ENCODE measurements around the gene DHRS9. TPM values are rescaled to one million over a fixed set of nuclear protein-coding genes. Genes with fewer than 3 reads are reported as not detected.
A peak's percentile ranks its signal among the peaks of the same experiment; 100 is the strongest.

DHRS9 gene
- total RNA-seq, 2 donors from 2014 or later: 0.95 to 4.8 TPM

DNA sequence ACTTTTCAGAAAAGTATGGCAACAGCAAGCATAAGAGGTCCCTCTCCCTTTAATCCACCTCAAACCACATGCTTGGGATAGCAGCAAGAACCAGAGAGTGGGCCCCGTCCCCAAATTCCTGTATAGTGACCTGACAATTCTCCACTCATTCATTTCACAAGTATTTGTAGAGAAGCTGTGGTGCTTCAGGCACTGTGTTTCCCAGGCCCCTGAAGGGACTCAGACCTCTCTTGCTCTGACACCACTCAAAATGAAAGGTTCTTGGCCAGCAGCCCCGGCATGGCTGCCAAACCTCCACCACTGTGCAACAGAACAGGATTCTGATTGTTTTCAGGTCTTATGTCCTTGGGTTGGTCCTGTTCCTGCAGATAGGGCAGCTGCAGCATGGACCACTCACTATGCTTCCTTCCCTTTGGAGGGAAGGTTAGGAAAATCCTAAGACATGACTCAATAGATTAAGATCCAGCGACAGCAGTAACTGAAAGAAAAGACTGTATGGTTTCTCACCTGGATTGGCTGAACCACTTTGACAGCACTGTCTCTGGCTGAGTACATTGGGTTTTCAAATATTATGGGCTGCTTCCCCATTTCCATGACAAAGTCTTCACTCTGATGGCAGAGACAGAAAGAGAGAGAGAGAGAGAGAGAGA is 67.6 kb downstream of the DHRS9 start:
- TF ChIP-seq CTCF (IDR thresholded peaks at IDR 0.05): no peak
- ATAC-seq (ENCODE audit: insufficient number of reproducible peaks, low FRiP score, low read depth) (no peak), DNase-seq (ENCODE audit: low spot score) (no peak)
- Histone ChIP-seq H3K4me3 (no peak overlapping the region), H3K9me3 (no peaks in the 10 kb centered on the region), H3K36me3 (no peaks in the 10 kb centered on the region), H3K27me3 (replicated peaks; ENCODE audit: insufficient read depth) (no peaks in the 10 kb centered on the region), H3K4me1 (ENCODE audit: control insufficient read depth in 1 of 2, low read depth in 2 of 2) (no peaks in the 10 kb centered on the region), H3K27ac (no peak overlapping the region)

GRCh38 chr2:169137924-169138323 is 68.6 kb downstream of the DHRS9 start:
- Histone ChIP-seq H3K27me3 (replicated peaks; ENCODE audit: insufficient read depth) (no peaks in the 10 kb centered on the region), H3K4me3 (no peak overlapping the region), H3K9me3 (no peaks in the 10 kb centered on the region), H3K4me1 (ENCODE audit: control insufficient read depth in 1 of 2, low read depth in 2 of 2) (no peaks in the 10 kb centered on the region), H3K27ac (no peak overlapping the region), H3K36me3 (no peaks in the 10 kb centered on the region)
- ATAC-seq (ENCODE audit: insufficient number of reproducible peaks, low FRiP score, low read depth): no peak
- TF ChIP-seq CTCF (IDR thresholded peaks at IDR 0.05): no peak
- DNase-seq (ENCODE audit: low spot score): no peak

GRCh38 chr2:169139145-169139544 is 69.8 kb downstream of the DHRS9 start:
- DNase-seq (ENCODE audit: low spot score): no peak
- no peak overlapping the region for H3K4me3 ChIP-seq
- no peak for ATAC-seq (ENCODE audit: insufficient number of reproducible peaks, low FRiP score, low read depth)
- TF ChIP-seq CTCF (IDR thresholded peaks at IDR 0.05): no peak
- H3K9me3 ChIP-seq: no peaks in the 10 kb centered on the region
- H3K27me3 ChIP-seq (replicated peaks; ENCODE audit: insufficient read depth): no peaks in the 10 kb centered on the region
- no peaks in the 10 kb centered on the region for H3K4me1 ChIP-seq (ENCODE audit: control insufficient read depth in 1 of 2, low read depth in 2 of 2)
- no peak overlapping the region for H3K27ac ChIP-seq
- H3K36me3 ChIP-seq: no peaks in the 10 kb centered on the region

DNA sequence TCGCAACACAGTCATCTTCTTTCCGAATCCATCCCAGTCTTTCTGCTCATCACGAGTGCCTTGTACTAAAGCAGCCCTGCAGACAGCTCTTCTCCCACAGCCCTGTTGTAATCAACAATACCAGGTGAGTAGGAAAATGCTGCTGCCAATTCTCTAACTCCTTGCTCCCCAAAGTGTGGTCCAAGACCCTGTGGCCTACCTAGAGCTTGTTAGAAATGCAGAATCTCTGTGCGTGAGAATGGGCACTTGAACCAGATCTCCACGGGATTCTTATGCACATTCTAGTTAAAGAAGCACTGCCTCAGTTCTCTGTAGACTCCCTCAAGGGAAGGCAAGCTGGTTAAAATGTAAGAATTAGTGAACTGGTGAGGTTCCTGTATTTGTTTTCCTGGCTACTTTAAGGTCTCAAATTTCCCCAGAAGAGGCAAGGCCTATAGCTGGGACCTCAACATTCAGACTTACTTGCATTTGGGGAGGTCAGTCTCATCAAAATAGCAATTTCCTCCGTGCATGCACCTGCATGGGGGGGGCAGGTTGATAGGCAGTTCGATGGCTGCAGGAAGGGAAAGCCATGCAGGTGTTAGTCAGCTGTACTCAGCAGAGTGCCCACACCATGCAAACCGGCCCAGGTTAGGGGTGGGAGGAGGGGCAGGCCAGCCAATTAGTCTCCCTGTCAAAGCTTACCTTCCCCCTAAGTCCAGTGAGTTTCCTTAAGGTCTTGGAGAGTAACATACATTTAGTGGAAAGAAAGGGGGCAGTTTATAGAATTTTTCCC is 70.8 kb downstream of the DHRS9 start:
- ATAC-seq (ENCODE audit: insufficient number of reproducible peaks, low FRiP score, low read depth) (no peak), DNase-seq (ENCODE audit: low spot score) (no peak)
- Histone ChIP-seq H3K27me3 (replicated peaks; ENCODE audit: insufficient read depth) (no peaks in the 10 kb centered on the region), H3K27ac (no peak overlapping the region), H3K4me1 (ENCODE audit: control insufficient read depth in 1 of 2, low read depth in 2 of 2) (no peaks in the 10 kb centered on the region), H3K4me3 (no peak overlapping the region), H3K9me3 (no peaks in the 10 kb centered on the region), H3K36me3 (no peaks in the 10 kb centered on the region)
- no peak for TF ChIP-seq CTCF (IDR thresholded peaks at IDR 0.05)

DNA sequence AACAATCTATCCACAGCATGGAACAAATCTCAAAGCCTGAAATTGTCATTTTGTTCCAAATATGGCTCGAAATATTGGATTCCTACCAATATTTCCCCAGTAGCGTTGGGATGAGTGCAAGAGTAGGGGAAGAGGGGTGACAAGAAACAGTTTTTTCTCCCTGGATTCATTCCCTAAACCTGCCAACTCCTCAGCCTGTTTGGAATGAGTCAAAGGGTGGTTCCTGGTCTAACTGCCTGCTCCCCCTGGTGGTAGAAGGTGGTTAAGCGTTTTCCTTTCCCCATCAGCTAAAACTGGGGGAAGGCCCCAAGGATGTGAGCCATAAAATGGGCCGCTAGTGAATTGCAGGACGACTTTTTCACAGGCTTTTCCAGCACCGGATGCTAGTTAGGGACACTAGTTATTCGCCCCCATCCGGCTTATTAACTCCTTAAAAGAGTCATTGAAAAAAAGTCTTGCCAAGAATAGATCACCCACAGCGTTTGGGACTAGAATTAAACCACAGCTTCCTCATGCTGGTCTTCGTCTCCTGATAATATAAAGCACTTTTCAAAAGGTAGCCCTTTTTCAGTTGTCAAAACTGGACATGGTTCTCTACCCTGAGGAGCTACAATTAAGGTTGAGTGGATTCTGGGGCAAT is 72.5 kb downstream of the DHRS9 start:
- peak; percentile 35 for TF ChIP-seq CTCF (IDR thresholded peaks at IDR 0.05)
- Histone ChIP-seq H3K4me1 (ENCODE audit: control insufficient read depth in 1 of 2, low read depth in 2 of 2) (no peaks in the 10 kb centered on the region), H3K27me3 (replicated peaks; ENCODE audit: insufficient read depth) (no peaks in the 10 kb centered on the region), H3K9me3 (no peaks in the 10 kb centered on the region), H3K27ac (no peak overlapping the region), H3K4me3 (no peak overlapping the region), H3K36me3 (no peaks in the 10 kb centered on the region)
- ATAC-seq (ENCODE audit: insufficient number of reproducible peaks, low FRiP score, low read depth) (no peak), DNase-seq (ENCODE audit: low spot score) (no peak)
